SU-DHL-6 (cell line): ENCODE measurements around the gene MARCHF10.

Source experiments
- H2AFZ ChIP-seq: fragments of 200-600 bp; sonication (generic); 2 replicates; pipeline ENCODE4 v1.6.1; 2014; ENCODE audit warnings: low read depth, mild to moderate bottlenecking, moderate library complexity, mixed read lengths, antibody characterized with exemption, low read length; ENCODE audit not compliant: severe bottlenecking
- H3F3A ChIP-seq: fragments of 200-600 bp; shearing (Covaris generic); 2 replicates; pipeline ENCODE4 v1.6.0; 2016; ENCODE audit warnings: antibody characterized with exemption, mild to moderate bottlenecking; ENCODE audit not compliant: insufficient read depth
- H3K27ac ChIP-seq: fragments of 200-600 bp; sonication (generic); 2 replicates; pipeline ENCODE4 v1.5.1; 2016; ENCODE audit warnings: low read depth, mild to moderate bottlenecking, low read length, moderate library complexity, mixed read lengths
- H3K27me3 ChIP-seq: fragments of 200-600 bp; sonication (generic), shearing (Covaris generic); 2 replicates; pipeline ENCODE4 v1.6.0; 2014; ENCODE audit warnings: mild to moderate bottlenecking, low read length
- H3K36me3 ChIP-seq: fragments of 200-600 bp; sonication (generic); 2 replicates; pipeline ENCODE4 v1.6.1; 2014; ENCODE audit warnings: mild to moderate bottlenecking, low read length, mixed read lengths
- H3K4me2 ChIP-seq: fragments of 300-600, 200-600 bp; shearing (Covaris generic), sonication (generic); 2 replicates; pipeline ENCODE4 v1.6.0; 2014; ENCODE audit warnings: low read length, low read depth, mild to moderate bottlenecking; ENCODE audit not compliant: poor library complexity, severe bottlenecking
- H3K4me3 ChIP-seq: fragments of 200-600 bp; sonication (generic); 2 replicates; pipeline ENCODE4 v1.5.1; 2014; ENCODE audit warnings: antibody characterized with exemption, low read length, mild to moderate bottlenecking, mixed read lengths; ENCODE audit not compliant: insufficient read depth, poor library complexity, severe bottlenecking
- H3K79me2 ChIP-seq: fragments of 200-600 bp; sonication (generic); 2 replicates; pipeline ENCODE4 v1.6.1; 2014; ENCODE audit warnings: mild to moderate bottlenecking, low read length, moderate library complexity; ENCODE audit not compliant: insufficient read depth
- H3K9ac ChIP-seq: fragments of 200-600 bp; sonication (generic); 2 replicates; pipeline ENCODE4 v1.7.0; 2014; ENCODE audit warnings: mild to moderate bottlenecking, low read length
- H3K9me2 ChIP-seq: fragments of 200-600 bp; sonication (generic); replicated peaks from 2 replicates; pipeline ENCODE4 v1.6.1; 2014; ENCODE audit warnings: low read length; ENCODE audit not compliant: insufficient read depth
- H3K9me3 ChIP-seq: fragments of 200-600 bp; sonication (generic); 2 replicates; pipeline ENCODE4 v1.6.1; 2014; ENCODE audit warnings: low read length, mixed read lengths; ENCODE audit not compliant: insufficient read depth
- H4K20me1 ChIP-seq: fragments of 200-600 bp; sonication (generic); 2 replicates; pipeline ENCODE4 v1.6.1; 2014; ENCODE audit warnings: low read depth, mild to moderate bottlenecking, antibody characterized with exemption, low read length, moderate library complexity, mixed read lengths
- EZH2phosphoT487 ChIP-seq: fragments of 200-600 bp; sonication (generic), shearing (Covaris generic); conservative IDR thresholded peaks from 2 replicates; pipeline ENCODE4 v1.6.1; 2018; ENCODE audit warnings: mild to moderate bottlenecking, antibody characterized with exemption, low read length, moderate library complexity, mixed read lengths
- TF ChIP-seq, protein P1 (sequence below): fragments of 200-600 bp; sonication (generic); IDR thresholded peaks from one replicate; pipeline ENCODE4 v1.5.1; 2017; ENCODE audit warnings: antibody characterized with exemption, mild to moderate bottlenecking, low read length, moderate library complexity; ENCODE audit not compliant: insufficient read depth, poor library complexity, severe bottlenecking

MARCHF10 gene

GRCh38 chr17:62818526-62818925, 10.4 kb upstream of the MARCHF10 start:
- H3K4me2 ChIP-seq = no peak overlapping the region
- no peaks in the 10 kb centered on the region for H3K9me2 ChIP-seq
- no peak overlapping the region for H3K4me3 ChIP-seq
- no peaks in the 10 kb centered on the region for H3K36me3 ChIP-seq
- no peak overlapping the region for H2AFZ ChIP-seq
- H3K9me3 ChIP-seq = no peaks in the 10 kb centered on the region
- no peaks in the 10 kb centered on the region for H3F3A ChIP-seq
- TF ChIP-seq EZH2phosphoT487 = no peak
- TF ChIP-seq, protein P1, sequence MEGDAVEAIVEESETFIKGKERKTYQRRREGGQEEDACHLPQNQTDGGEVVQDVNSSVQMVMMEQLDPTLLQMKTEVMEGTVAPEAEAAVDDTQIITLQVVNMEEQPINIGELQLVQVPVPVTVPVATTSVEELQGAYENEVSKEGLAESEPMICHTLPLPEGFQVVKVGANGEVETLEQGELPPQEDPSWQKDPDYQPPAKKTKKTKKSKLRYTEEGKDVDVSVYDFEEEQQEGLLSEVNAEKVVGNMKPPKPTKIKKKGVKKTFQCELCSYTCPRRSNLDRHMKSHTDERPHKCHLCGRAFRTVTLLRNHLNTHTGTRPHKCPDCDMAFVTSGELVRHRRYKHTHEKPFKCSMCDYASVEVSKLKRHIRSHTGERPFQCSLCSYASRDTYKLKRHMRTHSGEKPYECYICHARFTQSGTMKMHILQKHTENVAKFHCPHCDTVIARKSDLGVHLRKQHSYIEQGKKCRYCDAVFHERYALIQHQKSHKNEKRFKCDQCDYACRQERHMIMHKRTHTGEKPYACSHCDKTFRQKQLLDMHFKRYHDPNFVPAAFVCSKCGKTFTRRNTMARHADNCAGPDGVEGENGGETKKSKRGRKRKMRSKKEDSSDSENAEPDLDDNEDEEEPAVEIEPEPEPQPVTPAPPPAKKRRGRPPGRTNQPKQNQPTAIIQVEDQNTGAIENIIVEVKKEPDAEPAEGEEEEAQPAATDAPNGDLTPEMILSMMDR = no peak
- H3K9ac ChIP-seq = no peak overlapping the region
- no peaks in the 10 kb centered on the region for H4K20me1 ChIP-seq
- H3K27ac ChIP-seq = no peak overlapping the region
- H3K79me2 ChIP-seq = no peaks in the 10 kb centered on the region
- H3K27me3 ChIP-seq = no peaks in the 10 kb centered on the region

DNA sequence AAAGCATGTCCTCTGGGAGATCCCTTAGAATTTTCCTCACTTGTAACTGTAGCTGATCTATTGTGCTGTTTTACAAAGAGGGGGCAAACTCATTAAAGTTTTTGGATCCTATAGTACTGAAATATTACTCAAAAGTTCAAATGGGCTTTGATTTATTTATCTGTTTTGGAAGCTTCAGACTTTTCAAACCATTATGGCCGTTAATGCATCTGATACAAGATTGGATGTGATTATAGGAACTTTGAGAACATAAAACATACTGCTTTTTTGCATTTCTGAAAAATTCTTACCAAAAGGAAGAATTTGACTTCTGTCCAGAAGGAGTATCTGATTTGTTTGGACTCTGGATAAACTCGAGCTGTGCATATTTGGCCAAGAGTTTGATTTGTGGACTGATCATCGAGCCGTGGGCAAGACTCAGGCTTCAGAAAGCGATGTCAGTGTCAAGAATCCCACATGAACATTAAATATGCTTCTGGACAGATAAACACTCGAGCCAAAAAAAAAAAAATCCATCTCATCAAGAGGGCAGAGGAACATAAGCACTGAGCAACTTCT, 8.2 kb upstream of the MARCHF10 start:
- H3K9me2 ChIP-seq = no peaks in the 10 kb centered on the region
- no peak overlapping the region for H3K9ac ChIP-seq
- no peaks in the 10 kb centered on the region for H3K79me2 ChIP-seq
- no peaks in the 10 kb centered on the region for H3F3A ChIP-seq
- H3K36me3 ChIP-seq = no peaks in the 10 kb centered on the region
- no peaks in the 10 kb centered on the region for H3K9me3 ChIP-seq
- no peak overlapping the region for H2AFZ ChIP-seq
- TF ChIP-seq EZH2phosphoT487 = no peak
- TF ChIP-seq, protein P1 = no peak
- no peak overlapping the region for H3K27ac ChIP-seq
- no peaks in the 10 kb centered on the region for H3K27me3 ChIP-seq
- no peak overlapping the region for H3K4me3 ChIP-seq
- no peaks in the 10 kb centered on the region for H4K20me1 ChIP-seq
- H3K4me2 ChIP-seq = no peak overlapping the region

DNA sequence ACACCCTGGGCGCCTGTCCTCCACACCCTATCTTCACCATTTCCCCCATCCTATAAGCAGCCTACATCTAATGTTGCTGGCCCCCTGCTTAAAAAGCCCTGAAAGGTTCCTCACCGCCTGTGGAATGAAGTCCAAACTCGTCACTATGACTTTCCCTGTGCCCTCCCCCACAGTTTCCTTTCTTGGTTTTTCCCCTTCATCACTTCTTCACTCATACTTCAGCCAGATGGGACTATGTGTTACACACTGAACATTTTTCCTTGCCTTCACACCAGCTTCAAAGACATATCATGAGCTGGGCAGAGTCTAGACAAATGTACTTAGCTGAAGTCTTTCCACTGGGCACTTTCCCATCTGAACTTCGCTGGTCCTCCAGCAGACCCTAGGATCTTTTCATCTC, 1.5 kb upstream of the MARCHF10 start:
- H3K27me3 ChIP-seq = no peaks in the 10 kb centered on the region
- H3K27ac ChIP-seq = no peak overlapping the region
- H3K4me2 ChIP-seq = no peak overlapping the region
- no peaks in the 10 kb centered on the region for H3F3A ChIP-seq
- H3K36me3 ChIP-seq = no peaks in the 10 kb centered on the region
- no peaks in the 10 kb centered on the region for H4K20me1 ChIP-seq
- no peaks in the 10 kb centered on the region for H3K79me2 ChIP-seq
- H3K9me2 ChIP-seq = no peaks in the 10 kb centered on the region
- TF ChIP-seq EZH2phosphoT487 = no peak
- TF ChIP-seq, protein P1 = no peak
- no peak overlapping the region for H3K9ac ChIP-seq
- no peaks in the 10 kb centered on the region for H3K9me3 ChIP-seq
- no peak overlapping the region for H2AFZ ChIP-seq
- no peak overlapping the region for H3K4me3 ChIP-seq
